HG03139 (cell line): ENCODE data around the gene XIAP.
"Not testable (repeated sequence)": the region's sequence is repeated elsewhere in the genome, so short reads cannot be mapped to it uniquely, and the experiment has no call there.

ENCODE experiments used
- ATAC-seq: cut with Tn5 transposase; IDR thresholded peaks from one replicate; pipeline ENCODE4 v1.9.1; 2021; ENCODE audit not compliant: unreplicated experiment

Gene XIAP

GRCh38 chrX:123873956-123874355, 14.1 kb downstream of the XIAP start:
- ATAC-seq, result no peak

DNA sequence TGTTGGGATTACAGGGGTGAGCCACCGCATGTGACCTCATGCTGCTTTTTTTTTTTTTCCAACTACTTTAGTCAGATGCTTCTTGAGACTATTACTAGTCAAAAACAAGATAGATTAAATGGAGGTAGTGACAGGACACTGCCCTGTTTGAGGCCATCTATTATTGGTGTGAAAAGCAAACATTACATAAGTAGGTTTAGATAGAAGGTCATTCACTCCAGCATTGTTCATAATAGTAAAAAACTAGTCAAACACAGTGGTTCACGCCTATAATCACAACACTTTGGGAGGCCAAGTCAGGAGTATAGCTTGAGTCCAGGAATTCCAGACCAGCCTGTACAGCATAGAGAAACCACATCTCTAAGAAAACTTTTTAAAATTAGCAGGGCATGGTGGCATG, 16.3 kb downstream of the XIAP start:
- no peak for ATAC-seq

DNA sequence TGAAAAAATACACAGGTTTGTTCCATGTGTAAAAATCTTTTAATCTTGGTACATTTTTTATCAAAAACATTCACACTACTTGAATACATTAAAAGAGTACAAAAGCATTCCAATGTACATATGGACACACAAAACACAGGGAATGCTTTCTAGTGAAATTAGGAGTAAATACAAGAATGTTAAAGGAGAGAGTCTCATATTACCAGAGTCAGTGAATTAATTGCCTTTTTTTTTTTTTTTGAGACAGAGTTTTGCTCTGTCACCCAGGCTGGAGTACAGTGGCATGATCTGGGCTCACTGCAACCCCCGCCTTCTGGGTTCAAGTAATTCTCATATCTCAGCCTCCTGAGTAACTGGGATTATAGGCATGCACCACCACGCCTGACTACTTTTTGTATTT, 17.0 kb downstream of the XIAP start:
- no peak for ATAC-seq

- no peak for ATAC-seq
Observed at GRCh38 chrX:123878252-123878721, 18.4 kb downstream of the XIAP start.

GRCh38 chrX:123881330-123881729, 21.5 kb downstream of the XIAP start:
- ATAC-seq, result no peak

- ATAC-seq, result no peak
Observed at GRCh38 chrX:123882391-123882790, 22.5 kb downstream of the XIAP start.

- ATAC-seq, result no peak
Observed at GRCh38 chrX:123884809-123885408, 25.1 kb downstream of the XIAP start.

- ATAC-seq, result no peak
Observed at GRCh38 chrX:123899701-123900100, 39.8 kb downstream of the XIAP start.

DNA sequence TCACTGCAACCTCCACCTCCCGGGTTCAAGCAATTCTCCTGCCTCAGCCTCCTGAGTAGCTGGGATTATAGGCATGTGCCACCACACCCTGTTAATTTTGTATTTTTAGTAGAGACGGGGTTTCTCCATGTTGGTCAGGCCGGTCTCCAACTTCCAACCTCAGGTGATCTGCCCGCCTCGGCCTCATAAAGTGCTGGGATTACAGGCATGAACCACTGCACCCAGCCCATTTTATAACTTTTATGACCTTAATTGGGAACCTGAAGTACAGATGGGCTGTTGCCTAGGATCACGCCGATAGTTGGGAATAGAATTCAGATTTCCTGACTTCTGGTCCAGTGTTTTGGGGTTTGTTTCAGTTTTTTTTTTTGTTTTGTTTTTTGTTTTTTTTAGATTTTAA, 43.4 kb downstream of the XIAP start:
- ATAC-seq, result not testable (repeated sequence)

GRCh38 chrX:123905332-123905731, 45.5 kb downstream of the XIAP start:
- ATAC-seq, result no peak

DNA sequence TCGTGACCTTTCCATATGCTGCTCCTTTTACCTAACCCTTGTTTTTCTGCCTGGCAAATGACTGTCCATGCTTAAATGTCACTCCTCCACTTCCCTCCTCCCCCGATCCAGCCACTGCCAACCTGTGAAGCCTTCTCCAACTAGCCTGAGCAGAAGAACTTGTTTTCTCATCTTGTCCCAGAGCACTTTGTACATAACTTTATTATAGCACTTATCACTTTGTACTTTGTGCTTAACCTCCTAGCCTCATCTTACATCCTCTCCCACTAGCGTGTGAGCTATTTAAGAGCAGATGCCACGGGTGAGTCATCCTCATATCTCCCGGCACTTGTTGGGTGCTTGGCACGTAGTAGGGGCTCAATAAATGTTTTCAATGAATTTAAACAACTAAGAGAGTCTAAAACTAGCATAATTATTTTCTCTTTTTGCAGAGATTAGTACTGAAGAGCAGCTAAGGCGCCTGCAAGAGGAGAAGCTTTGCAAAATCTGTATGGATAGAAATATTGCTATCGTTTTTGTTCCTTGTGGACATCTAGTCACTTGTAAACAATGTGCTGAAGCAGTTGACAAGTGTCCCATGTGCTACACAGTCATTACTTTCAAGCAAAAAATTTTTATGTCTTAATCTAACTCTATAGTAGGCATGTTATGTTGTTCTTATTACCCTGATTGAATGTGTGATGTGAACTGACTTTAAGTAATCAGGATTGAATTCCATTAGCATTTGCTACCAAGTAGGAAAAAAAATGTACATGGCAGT, 46.9 kb downstream of the XIAP start:
- ATAC-seq, result no peak

GRCh38 chrX:123909523-123909922, 49.7 kb downstream of the XIAP start:
- ATAC-seq, result no peak

GRCh38 chrX:123917069-123917468, 57.2 kb downstream of the XIAP start:
- ATAC-seq, result no peak

- ATAC-seq, result no peak
Observed at GRCh38 chrX:123918106-123918721, 58.4 kb downstream of the XIAP start.

GRCh38 chrX:123920105-123920785, 60.4 kb downstream of the XIAP start:
- ATAC-seq, result no peak

- no peak for ATAC-seq
Observed at GRCh38 chrX:123923211-123923610, 63.4 kb downstream of the XIAP start.

DNA sequence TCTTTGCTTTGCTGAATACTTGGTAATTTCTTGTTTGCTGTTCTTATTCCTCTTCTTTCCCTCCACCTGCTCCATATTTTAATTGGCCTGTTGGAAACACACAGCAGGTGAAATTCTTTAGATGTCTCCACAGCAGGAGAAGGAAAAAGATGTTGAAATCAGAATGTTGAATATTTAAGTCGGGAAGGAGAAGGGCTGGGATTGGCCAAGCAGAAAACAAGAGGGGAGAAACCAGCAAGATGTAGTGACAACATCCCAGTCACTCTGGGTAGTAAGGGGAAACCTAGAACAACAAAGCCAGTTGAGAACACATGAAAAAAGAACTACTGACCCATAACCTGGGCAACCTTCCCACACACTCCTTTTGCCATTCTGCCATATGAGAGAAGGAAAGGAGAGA, 64.3 kb downstream of the XIAP start:
- ATAC-seq, result no peak

DNA sequence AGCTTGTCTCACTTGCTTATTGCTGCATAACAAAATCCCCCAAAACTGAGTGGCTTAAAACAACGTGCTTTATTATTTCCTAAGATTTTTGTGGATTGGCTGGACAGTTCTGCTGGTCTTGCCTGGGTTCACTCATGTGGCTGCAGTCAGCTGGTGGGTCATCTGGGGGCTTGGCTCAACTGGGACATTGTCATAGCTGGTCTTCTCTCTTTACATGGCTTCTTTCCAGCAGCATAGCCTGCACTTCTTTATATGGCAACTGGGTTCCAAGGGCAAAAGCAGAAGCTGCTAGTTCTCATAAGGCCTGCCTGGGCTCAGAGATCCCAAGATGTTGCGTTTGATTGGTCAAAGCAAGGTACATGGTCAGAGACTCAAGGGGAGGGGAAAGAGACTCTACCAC, 68.0 kb downstream of the XIAP start:
- ATAC-seq, result no peak

DNA sequence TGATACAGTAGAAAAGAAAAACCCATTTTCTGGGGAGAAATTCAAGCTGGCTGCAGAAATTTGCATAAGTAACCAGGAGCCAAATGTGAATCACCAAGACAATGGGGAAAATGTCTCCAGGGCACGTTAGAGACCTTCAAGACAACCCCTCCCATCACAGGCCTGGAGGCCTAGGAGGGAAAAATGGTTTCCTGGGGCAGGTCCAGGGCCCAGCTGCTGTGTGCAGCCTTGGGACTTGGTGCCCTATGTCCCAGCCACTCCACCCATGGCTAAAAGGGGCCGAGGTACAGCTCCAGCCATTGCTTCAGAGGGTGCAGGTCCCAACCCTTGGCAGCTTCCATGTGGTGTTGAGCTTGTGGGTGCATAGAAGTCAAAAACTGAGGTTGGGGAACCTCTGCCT, 72.2 kb downstream of the XIAP start:
- not testable (repeated sequence) for ATAC-seq

GRCh38 chrX:123943074-123943473, 83.2 kb downstream of the XIAP start:
- ATAC-seq, result no peak

DNA sequence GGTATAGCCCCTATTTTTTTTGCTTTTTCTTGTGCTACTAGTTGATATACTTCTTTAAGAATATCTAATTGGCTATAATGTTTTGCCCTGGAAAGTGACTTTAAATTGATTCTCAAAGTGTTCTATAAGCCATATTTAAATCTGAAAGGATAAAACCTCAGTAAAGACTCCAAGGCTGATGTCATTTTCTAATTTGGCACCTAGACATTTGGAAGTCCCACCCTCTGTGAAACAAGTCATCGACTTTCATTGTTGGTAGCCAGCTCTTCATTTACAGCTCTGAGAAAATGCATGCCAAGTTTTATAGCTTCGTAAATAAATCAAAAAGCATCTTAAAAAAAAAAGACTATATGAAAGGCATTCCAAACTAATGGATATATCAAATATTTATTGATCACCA, 83.6 kb downstream of the XIAP start:
- no peak for ATAC-seq

DNA sequence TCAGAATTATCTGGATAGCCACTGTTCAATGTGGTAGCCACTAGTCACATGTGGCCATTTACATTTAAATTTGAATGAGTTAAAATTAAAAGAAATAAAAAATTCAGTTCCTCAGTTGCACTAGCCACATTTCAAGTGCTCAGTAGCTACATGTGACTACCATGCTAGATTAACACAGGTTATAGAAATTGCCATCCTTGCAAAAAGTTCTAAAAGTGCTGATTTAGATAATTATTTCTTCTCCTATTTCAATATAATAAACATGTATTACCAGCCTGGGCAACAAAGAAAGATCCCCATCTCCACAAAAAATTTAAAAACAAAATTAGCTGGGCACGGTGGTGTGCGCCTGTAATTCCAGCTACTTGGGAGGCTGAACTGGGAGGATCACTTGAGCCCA, 90.0 kb downstream of the XIAP start:
- no peak for ATAC-seq
